SJSA1 (cell line): ENCODE measurements around the gene RERG. TPM values are rescaled to one million over a fixed set of nuclear protein-coding genes. Genes with fewer than 3 reads are reported as not detected.
"Not testable (repeated sequence)": the region's sequence is repeated elsewhere in the genome, so short reads cannot be mapped to it uniquely, and the experiment has no call there.

Source experiments
- DNase-seq, 2 experiments: peaks; one replicate each; pipeline ENCODE4 v3.0.0-alpha.2; 2015 to 2020; ENCODE audit warnings: low spot score in 2 of 2, low read depth in 1 of 2
- H3K27ac ChIP-seq: fragments of 250-450 bp; sonication (Bioruptor Pico); 2 replicates; pipeline ENCODE4 v1.5.1; 2020; ENCODE audit warnings: mild to moderate bottlenecking, moderate library complexity
- H3K27me3 ChIP-seq: fragments of 250-450 bp; sonication (Bioruptor Pico); replicated peaks from 2 replicates; pipeline ENCODE4 v1.5.1; 2020; ENCODE audit warnings: mild to moderate bottlenecking, moderate library complexity
- H3K36me3 ChIP-seq: fragments of 250-450 bp; sonication (Bioruptor Pico); 2 replicates; pipeline ENCODE4 v1.5.1; 2020; ENCODE audit warnings: mild to moderate bottlenecking
- H3K4me1 ChIP-seq: fragments of 250-450 bp; sonication (Bioruptor Pico); replicated peaks from 2 replicates; pipeline ENCODE4 v1.6.1; 2021; ENCODE audit warnings: mild to moderate bottlenecking
- H3K4me3 ChIP-seq: fragments of 250-450 bp; sonication (Bioruptor Pico); 2 replicates; pipeline ENCODE4 v1.5.1; 2020; ENCODE audit warnings: mild to moderate bottlenecking
- H3K9me3 ChIP-seq: fragments of 250-450 bp; sonication (Bioruptor Pico); replicated peaks from 2 replicates; pipeline ENCODE4 v1.5.1; 2020; ENCODE audit warnings: mild to moderate bottlenecking
- total RNA-seq: library from RNA; depleted of rRNA; stranded (reverse); fragments of >200 nt; shearing (Covaris generic); gene quantifications from 2 replicates; pipeline ENCODE4 v1.2.3, GENCODE V29; 2014; rRNA removed

RERG gene
- total RNA-seq, 1 experiment from 2014 or later = not detected

GRCh38 chr12:15122344-15122743 lies 98.9 kb downstream of the RERG start:
- no peak for DNase-seq
- no peak overlapping the region for H3K27ac ChIP-seq
- H3K36me3 ChIP-seq = no peaks in the 10 kb centered on the region
- no peaks in the 10 kb centered on the region for H3K4me1 ChIP-seq
- H3K4me3 ChIP-seq = no peak overlapping the region
- H3K9me3 ChIP-seq = no peaks in the 10 kb centered on the region
- H3K27me3 ChIP-seq = no peaks in the 10 kb centered on the region

- no peaks in the 10 kb centered on the region for H3K27me3 ChIP-seq
- no peaks in the 10 kb centered on the region for H3K4me1 ChIP-seq
- DNase-seq = no peak
- no peak overlapping the region for H3K4me3 ChIP-seq
- no peak overlapping the region for H3K27ac ChIP-seq
- H3K9me3 ChIP-seq = no peaks in the 10 kb centered on the region
- H3K36me3 ChIP-seq = no peaks in the 10 kb centered on the region
Measured at GRCh38 chr12:15118955-15119354, 102.3 kb downstream of the RERG start.

GRCh38 chr12:15116983-15117382 lies 104.2 kb downstream of the RERG start:
- Histone ChIP-seq H3K4me1 (no peaks in the 10 kb centered on the region), H3K4me3 (no peak overlapping the region), H3K27me3 (no peaks in the 10 kb centered on the region), H3K36me3 (no peaks in the 10 kb centered on the region), H3K9me3 (no peaks in the 10 kb centered on the region), H3K27ac (no peak overlapping the region)
- no peak for DNase-seq

GRCh38 chr12:15116086-15116485 lies 105.1 kb downstream of the RERG start:
- H3K27ac ChIP-seq = no peak overlapping the region
- H3K9me3 ChIP-seq = no peaks in the 10 kb centered on the region
- no peak overlapping the region for H3K4me3 ChIP-seq
- H3K4me1 ChIP-seq = no peaks in the 10 kb centered on the region
- no peak for DNase-seq
- H3K36me3 ChIP-seq = no peaks in the 10 kb centered on the region
- no peaks in the 10 kb centered on the region for H3K27me3 ChIP-seq

- H3K27me3 ChIP-seq = no peaks in the 10 kb centered on the region
- no peak for DNase-seq
- no peaks in the 10 kb centered on the region for H3K9me3 ChIP-seq
- H3K36me3 ChIP-seq = no peaks in the 10 kb centered on the region
- H3K27ac ChIP-seq = no peak overlapping the region
- no peak overlapping the region for H3K4me3 ChIP-seq
- H3K4me1 ChIP-seq = no peaks in the 10 kb centered on the region
Measured at GRCh38 chr12:15115434-15115833, 105.8 kb downstream of the RERG start.

- H3K4me3 ChIP-seq = no peak overlapping the region
- DNase-seq = no peak
Measured at GRCh38 chr12:15114501-15114900, 106.7 kb downstream of the RERG start.

GRCh38 chr12:15092826-15093225 lies 128.4 kb downstream of the RERG start:
- no peak for DNase-seq
- Histone ChIP-seq H3K36me3 (no peaks in the 10 kb centered on the region), H3K4me1 (no peaks in the 10 kb centered on the region), H3K9me3 (no peaks in the 10 kb centered on the region), H3K27me3 (no peaks in the 10 kb centered on the region), H3K27ac (no peak overlapping the region), H3K4me3 (no peak overlapping the region)

More at GRCh38 chr12:15114501-15114900, 106.7 kb downstream of the RERG start:
- Histone ChIP-seq H3K9me3 (no peaks in the 10 kb centered on the region), H3K36me3 (no peaks in the 10 kb centered on the region), H3K27ac (no peak overlapping the region), H3K4me1 (no peaks in the 10 kb centered on the region), H3K27me3 (no peaks in the 10 kb centered on the region)

GRCh38 chr12:15090441-15090840 lies 130.8 kb downstream of the RERG start:
- no peaks in the 10 kb centered on the region for H3K9me3 ChIP-seq
- no peak for DNase-seq
- no peaks in the 10 kb centered on the region for H3K36me3 ChIP-seq
- H3K27ac ChIP-seq = no peak overlapping the region
- no peak overlapping the region for H3K4me3 ChIP-seq
- H3K4me1 ChIP-seq = no peaks in the 10 kb centered on the region
- no peaks in the 10 kb centered on the region for H3K27me3 ChIP-seq

- no peaks in the 10 kb centered on the region for H3K9me3 ChIP-seq
- 0 out of 2 replicates have a peak, but pooled peaks cover 6% of the 10 kb centered on the region for H3K27me3 ChIP-seq
- DNase-seq = no peak
- no peaks in the 10 kb centered on the region for H3K36me3 ChIP-seq
- no peak overlapping the region for H3K27ac ChIP-seq
- no peak overlapping the region for H3K4me3 ChIP-seq
- no peaks in the 10 kb centered on the region for H3K4me1 ChIP-seq
Measured at GRCh38 chr12:15088105-15088504, 133.1 kb downstream of the RERG start.

- DNase-seq, H3K36me3 ChIP-seq, H3K27me3 ChIP-seq, H3K4me3 ChIP-seq, H3K27ac ChIP-seq, H3K9me3 ChIP-seq, H3K4me1 ChIP-seq: not testable (repeated sequence)
Measured at GRCh38 chr12:15077751-15078150, 143.5 kb downstream of the RERG start.

- Histone ChIP-seq H3K4me3 (no peak overlapping the region), H3K4me1 (no peaks in the 10 kb centered on the region), H3K27me3 (no peaks in the 10 kb centered on the region), H3K36me3 (no peaks in the 10 kb centered on the region), H3K27ac (no peak overlapping the region), H3K9me3 (no peaks in the 10 kb centered on the region)
- no peak for DNase-seq
Measured at GRCh38 chr12:15074351-15074750, 146.9 kb downstream of the RERG start.

- Histone ChIP-seq H3K4me3 (no peak overlapping the region), H3K36me3 (no peaks in the 10 kb centered on the region), H3K27ac (no peak overlapping the region), H3K9me3 (no peaks in the 10 kb centered on the region), H3K4me1 (no peaks in the 10 kb centered on the region), H3K27me3 (no peaks in the 10 kb centered on the region)
- DNase-seq = no peak
Measured at GRCh38 chr12:15059123-15059522, 162.1 kb downstream of the RERG start.

Other genes starting within 250 kb of the RERG start
- not detected in 2 replicates for gene PDE6H, start 248.4 kb downstream of the RERG start, total RNA-seq
- 0.55 and 0.91 TPM in 2 replicates for gene PTPRO, start 101.1 kb upstream of the RERG start, total RNA-seq